Measurements from ENCODE around the gene FN3KRP. TPM values are rescaled to one million over a fixed set of nuclear protein-coding genes. Genes with fewer than 3 reads are reported as not detected.
A peak's percentile ranks its signal among the peaks of the same experiment; 100 is the strongest.
"Not testable (repeated sequence)": the region's sequence is repeated elsewhere in the genome, so short reads cannot be mapped to it uniquely, and the experiment has no call there.

FN3KRP gene
- total and polyA plus RNA-seq, 8 donors: 24.7 to 55.6 (median 49.8) TPM

- Histone ChIP-seq H3K4me1 (peaks cover 3 to 10% of the 10 kb centered on the region in 2 donors), H3K9me3 (peaks cover 0 to 7% of the 10 kb centered on the region in 2 donors), H3K27ac (no peak overlapping the region), H3K4me3 (no peak overlapping the region), H3K27me3 (peaks cover 0 to 16% of the 10 kb centered on the region in 2 donors), H3K36me3 (peaks cover 0 to 34% of the 10 kb centered on the region in 2 donors)
- peak; percentile 62 for ATAC-seq
- TF ChIP-seq CTCF (IDR thresholded peaks at IDR 0.05): no peak
- intact Hi-C loops (cut with DNase I): no loop called here
- peak in 2 of 4 donors; percentile 63 to 79 for DNase-seq
Measured at GRCh38 chr17:82737967-82738877, 21.7 kb downstream of the FN3KRP start.

GRCh38 chr17:82740906-82741759 lies 24.6 kb downstream of the FN3KRP start:
- peaks cover 0 to 3% of the 10 kb centered on the region in 2 donors for H3K27me3 ChIP-seq
- peaks cover 0 to 10% of the 10 kb centered on the region in 2 donors for H3K9me3 ChIP-seq
- TF ChIP-seq CTCF (IDR thresholded peaks at IDR 0.05): no peak
- DNase-seq (peak in 1 of 4 donors; percentile 13), ATAC-seq (no peak)
- H3K4me1 ChIP-seq: peaks cover 0 to under 1% of the 10 kb centered on the region in 2 donors
- H3K27ac ChIP-seq: no peak overlapping the region
- no peak overlapping the region for H3K4me3 ChIP-seq
- intact Hi-C loops (cut with DNase I): no loop called here
- H3K36me3 ChIP-seq: peaks cover 0 to 37% of the 10 kb centered on the region in 2 donors

GRCh38 chr17:82743344-82744219 lies 27.1 kb downstream of the FN3KRP start:
- Histone ChIP-seq H3K4me3 (no peak overlapping the region), H3K4me1 (no peaks in the 10 kb centered on the region), H3K27me3 (no peaks in the 10 kb centered on the region), H3K36me3 (peaks cover 0 to 37% of the 10 kb centered on the region in 2 donors), H3K27ac (no peak overlapping the region), H3K9me3 (peaks cover 0 to 14% of the 10 kb centered on the region in 2 donors)
- intact Hi-C loops (cut with DNase I): no loop called here
- DNase-seq (peak in 1 of 4 donors; percentile 41), ATAC-seq (no peak)
- no peak for TF ChIP-seq CTCF (IDR thresholded peaks at IDR 0.05)

- H3K4me1 ChIP-seq; H3K4me3 ChIP-seq; H3K27ac ChIP-seq; DNase-seq; H3K27me3 ChIP-seq; intact Hi-C loops (cut with DNase I); ATAC-seq: not testable (repeated sequence)
- Histone ChIP-seq H3K36me3 (peaks cover 0 to 33% of the 10 kb centered on the region in 2 donors), H3K9me3 (peaks cover 0 to 14% of the 10 kb centered on the region in 2 donors)
Measured at GRCh38 chr17:82744736-82745135, 28.2 kb downstream of the FN3KRP start.

GRCh38 chr17:82745524-82745923 lies 29.0 kb downstream of the FN3KRP start:
- DNase-seq: no peak
- Histone ChIP-seq H3K36me3 (peaks cover 0 to 26% of the 10 kb centered on the region in 2 donors), H3K4me3 (no peak overlapping the region), H3K9me3 (peaks cover 0 to 11% of the 10 kb centered on the region in 2 donors), H3K4me1 (no peaks in the 10 kb centered on the region), H3K27me3 (peaks cover 0 to 3% of the 10 kb centered on the region in 2 donors), H3K27ac (no peak overlapping the region)
- intact Hi-C loops (cut with DNase I): no loop called here
- TF ChIP-seq CTCF (IDR thresholded peaks at IDR 0.05): no peak
- peak; percentile 72 for ATAC-seq
